Measurements from ENCODE around the gene GPR132.
A peak's percentile ranks its signal among the peaks of the same experiment; 100 is the strongest.
"Not testable (repeated sequence)": the region's sequence is repeated elsewhere in the genome, so short reads cannot be mapped to it uniquely, and the experiment has no call there.

Gene GPR132

DNA sequence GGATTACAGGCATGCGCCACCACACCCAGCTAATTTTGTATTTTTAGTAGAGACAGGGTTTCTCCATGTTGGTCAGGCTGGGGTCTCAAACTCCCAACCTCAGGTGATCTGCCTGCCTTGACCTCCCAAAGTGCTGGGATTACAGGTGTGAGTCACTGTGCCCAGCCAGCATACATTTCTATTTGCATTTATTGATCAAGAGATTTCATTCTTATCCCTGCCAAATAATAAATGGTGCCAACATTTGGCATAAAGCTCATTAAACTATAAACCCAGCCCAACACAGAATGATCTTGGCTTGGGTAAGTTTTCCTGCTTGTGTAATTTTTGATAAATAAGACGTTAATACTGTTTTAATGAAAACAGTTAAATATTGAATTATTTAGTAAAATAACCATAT, 29.6 kb downstream of the GPR132 start:
- DNase-seq, result not testable (repeated sequence)

DNA sequence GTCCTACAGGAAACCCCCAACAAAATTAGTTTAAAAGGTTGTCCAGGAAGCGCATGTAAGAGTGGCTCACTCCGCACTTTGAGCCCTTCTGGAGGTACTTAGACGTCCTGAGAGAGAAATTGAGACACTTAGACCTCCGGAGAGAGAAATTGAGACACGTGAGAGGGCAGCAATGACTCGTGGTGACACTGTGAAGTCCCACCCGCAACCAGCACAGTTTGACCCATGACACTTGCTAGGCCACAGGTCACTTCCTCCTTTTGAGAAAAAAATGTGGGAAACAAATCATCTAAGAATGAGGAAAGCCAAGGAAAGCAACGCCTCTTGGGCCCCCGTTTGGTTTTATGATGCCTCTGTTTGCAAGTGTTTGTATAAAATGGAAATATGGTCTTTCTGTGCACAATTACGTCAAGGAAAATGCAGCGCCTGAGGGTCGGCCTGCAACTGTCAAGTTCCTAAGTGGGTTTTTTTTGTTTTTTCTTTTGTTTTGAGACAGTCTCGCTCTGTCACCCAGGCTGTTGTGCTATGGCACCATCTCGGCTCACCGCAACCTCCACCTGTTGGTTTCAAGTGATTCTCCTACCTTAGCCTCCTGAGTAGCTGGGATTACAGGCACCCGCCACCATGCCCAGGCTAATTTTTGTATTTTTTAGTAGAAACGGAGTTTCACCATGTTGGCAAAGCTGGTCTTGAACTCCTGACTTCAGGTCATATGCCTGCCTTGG, 30.8 kb downstream of the GPR132 start:
- DNase-seq, result no peak

DNA sequence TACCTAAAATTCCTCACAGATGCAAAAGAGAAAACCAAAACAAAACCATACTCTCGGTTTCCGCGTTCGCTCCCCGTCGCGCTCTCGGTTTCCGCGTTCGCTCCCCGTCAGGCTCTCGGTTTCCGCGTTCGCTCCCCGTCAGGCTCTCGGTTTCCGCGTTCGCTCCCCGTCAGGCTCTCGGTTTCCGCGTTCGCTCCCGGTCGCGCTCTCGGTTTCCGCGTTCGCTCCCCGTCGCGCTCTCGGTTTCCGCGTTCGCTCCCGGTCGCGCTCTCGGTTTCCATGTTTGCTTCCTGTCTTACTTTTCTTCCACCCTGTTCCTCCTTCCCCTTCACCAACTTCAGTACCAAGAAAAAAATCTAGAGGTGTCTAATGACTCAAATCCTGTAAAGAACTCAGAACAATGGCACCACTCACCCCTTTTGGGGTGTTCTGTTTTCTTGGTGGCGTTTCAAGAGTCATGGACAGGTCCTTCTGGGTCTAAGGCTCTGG, 31.8 kb downstream of the GPR132 start:
- DNase-seq, result not testable (repeated sequence)

DNA sequence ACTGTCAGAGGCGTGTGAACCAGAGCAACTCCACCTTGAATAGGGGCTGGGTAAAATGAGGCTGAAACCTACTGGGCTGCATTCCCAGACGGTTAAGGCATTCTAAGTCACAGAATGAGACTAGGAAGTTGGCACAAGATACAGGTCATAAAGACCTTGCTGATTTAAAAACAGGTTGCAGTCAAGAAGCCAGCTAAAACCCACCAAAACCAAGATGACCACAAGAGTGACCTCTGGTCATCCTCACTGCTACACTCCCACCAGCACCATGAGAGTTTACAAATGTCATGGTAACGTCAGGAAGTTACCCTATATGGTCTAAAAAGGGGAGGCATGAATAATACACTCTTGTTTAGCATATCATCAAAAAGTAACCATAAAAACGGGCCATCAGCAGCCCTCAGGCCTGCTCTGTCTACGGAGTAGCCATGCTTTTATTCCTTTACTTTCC, 32.8 kb downstream of the GPR132 start:
- not testable (repeated sequence) for DNase-seq

GRCh38 chr14:105030836-105031396, 34.3 kb downstream of the GPR132 start:
- no peak for DNase-seq

GRCh38 chr14:105030194-105030593, 35.0 kb downstream of the GPR132 start:
- DNase-seq, result no peak

DNA sequence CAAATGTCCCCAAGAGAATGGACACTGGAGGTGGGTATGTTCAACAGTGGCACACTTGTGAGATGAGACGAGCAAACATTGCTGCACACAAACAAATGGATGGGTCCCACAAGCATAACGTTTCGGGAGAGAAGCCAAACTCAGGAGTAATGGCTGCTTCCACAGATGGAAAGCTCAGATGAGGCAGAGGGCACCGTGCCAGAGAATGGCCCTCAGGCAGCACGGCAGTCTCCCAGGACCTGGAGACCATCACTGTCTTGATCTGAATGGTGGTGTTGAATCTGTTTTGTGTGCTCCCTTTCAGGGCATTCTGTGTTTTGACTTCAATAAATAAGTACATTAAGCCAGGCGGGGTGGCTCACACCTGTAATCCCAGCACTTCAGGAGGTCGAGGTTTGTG, 35.8 kb downstream of the GPR132 start:
- DNase-seq, result no peak

GRCh38 chr14:105028251-105028927, 36.8 kb downstream of the GPR132 start:
- no peak for DNase-seq

DNA sequence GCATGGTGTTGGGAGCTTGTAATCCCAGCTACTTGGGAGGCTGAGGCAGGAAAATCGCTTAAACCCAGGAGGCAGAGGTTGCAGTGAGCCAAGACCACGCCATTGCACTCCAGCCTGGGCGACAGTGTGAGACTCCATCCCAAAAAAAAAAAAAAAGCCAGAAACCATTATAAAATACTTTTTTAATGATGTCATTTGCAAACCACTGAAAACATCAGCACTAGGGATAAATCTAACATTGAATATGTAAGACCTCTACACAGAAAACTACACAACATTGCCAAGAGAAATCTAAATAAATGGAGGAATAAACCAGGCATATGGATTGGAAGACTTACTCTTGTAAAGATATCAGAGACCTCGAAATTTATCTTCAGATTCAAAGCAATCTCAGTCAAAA, 37.5 kb downstream of the GPR132 start:
- not testable (repeated sequence) for DNase-seq

- DNase-seq, result no peak
These were observed 38.2 kb downstream of the GPR132 start for GRCh38 chr14:105026802-105027563.

- DNase-seq, result no peak
These were observed 39.0 kb downstream of the GPR132 start for GRCh38 chr14:105026033-105026785.

DNA sequence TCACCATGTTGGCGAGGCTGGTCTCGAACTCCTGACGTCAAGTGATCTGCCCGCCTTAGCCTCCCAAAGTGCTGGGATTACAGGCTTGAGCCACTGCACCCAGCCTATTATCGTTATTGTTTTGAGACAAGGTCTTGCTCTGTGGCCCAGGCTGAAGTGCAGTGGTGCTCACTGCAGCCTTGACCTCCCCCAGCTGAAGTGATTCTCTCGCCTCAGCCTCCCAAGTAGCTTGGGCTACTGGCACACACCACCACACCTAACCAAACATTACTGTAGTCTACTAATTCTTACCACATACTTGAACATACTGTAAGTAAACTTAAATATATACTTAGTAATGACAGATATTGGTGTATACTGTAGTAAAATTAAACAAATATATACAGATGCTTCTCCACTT, 39.8 kb downstream of the GPR132 start:
- DNase-seq, result no peak

GRCh38 chr14:105023791-105024480, 41.3 kb downstream of the GPR132 start:
- DNase-seq, result no peak

DNA sequence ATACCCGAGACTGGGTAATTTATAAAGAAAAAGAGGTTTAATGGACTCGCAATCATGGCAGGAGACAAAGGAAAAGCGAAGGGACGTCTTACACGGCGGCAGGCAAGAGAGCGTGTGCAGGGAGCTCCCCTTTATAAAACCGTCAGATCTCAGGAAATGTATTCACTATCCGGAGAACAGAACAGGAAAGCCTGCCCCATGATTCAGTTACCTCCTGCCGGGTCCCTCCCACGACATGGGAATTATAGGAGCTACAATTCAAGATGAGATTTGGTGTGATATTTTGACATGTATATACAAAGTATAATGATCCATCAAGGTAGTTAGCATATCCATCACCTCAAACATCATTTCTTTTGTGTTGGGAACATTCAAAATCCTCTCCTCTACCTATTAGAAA, 42.1 kb downstream of the GPR132 start:
- DNase-seq, result no peak

- DNase-seq, result no peak
These were observed 43.0 kb downstream of the GPR132 start for GRCh38 chr14:105022276-105022670.

GRCh38 chr14:105021656-105022275, 43.5 kb downstream of the GPR132 start:
- peak; percentile 87 for DNase-seq

GRCh38 chr14:105020815-105021655, 44.2 kb downstream of the GPR132 start, which contains the start of gene CDCA4:
CDCA4 (minus strand) TSS chr14:105021083; CDS start chr14:105011929, 9,154 bp downstream.
- DNase-seq, result peak; percentile 99

DNA sequence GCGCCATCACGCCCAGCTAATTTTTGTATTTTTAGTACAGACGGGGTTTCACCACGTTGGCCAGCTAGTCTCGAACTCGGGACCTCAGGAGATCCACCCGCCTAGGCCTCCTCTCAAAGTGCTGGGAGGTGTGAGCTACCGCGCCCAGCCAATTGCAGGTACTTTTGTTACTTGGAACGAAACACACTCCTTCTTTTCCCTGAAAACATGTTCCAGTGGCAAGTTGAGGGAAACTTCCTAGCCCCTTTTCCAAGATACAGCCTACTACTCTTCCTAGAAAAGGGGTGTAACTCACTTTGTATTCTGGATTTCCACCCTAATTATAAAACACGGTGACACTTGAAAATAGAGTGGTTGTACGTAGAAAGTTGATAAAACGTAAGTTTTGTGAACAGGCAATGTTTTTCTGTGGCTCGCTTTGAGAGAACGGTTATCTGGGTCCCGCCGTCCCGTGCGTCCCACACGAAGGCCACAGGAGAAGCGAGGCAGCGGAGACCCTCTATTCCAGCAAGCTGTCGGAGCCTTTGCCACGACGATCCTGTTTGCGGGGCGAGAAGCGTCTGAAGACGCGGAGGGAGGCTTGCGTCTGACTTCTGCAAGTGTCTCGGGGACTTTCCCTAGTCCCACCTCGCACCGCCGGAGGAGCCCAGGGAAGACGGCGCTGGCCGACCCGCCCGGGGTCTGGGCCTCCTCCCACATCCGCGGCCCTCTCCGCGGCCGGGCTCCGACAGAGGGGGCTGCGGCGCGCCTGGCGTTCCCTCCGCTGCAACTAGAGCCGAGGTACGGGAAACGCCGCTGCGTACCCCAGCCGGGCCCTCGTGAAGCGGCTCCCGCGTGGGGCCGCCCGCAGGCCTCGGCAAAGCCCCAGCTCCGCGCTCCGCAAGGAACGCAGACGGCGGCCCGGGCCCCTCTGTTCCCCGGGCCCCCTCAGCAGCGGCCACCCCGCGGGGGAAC, 45.1 kb downstream of the GPR132 start:
- DNase-seq, result peak; percentile 61

DNA sequence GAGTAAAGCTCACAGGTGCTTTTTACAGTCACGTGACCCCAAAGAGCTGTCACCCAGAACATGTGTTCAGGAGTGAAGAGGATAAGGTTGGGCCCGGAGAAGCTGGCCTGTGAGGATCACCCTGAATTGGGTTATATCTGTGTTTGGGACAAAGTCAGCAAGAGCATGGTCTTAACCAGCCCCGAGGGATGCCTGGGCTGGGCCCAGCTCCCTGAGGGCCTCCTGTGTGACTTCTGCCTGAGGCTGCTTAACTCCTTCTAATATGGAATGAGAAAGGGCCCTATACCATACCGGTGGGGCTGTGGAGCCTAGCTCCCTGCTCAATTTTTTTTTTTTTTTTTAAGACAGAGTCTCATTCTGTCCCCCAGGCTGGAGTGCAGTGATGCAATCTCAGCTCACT, 46.8 kb downstream of the GPR132 start:
- no peak for DNase-seq
